ENCODE results near the gene SIGLEC15.

Gene SIGLEC15

DNA sequence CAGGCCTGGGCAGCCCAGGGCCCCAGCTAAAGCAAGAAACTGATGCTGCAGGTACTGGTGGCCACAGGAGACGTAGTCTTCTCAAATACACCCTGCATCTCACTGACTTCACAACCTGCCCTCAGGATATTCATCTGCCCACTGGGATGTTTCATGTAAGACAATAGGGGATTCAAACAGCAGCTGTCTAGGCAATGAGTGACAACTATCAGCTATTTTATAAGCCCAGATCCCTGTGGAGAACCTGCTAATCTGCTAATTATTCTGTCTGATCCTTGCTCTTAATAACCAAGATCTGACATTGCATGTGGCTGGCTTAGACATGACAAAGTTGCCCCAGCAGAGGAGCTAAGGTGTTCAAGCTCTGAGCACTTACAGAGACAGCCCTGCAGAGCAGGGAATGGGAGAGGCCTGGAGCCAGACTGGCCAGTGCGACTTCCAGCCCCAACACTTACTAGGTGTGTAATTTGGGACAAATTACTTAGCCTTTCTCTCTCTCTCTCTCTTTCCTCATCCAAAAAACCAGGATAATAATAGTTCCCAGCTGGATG lies 28.6 kb downstream of the SIGLEC15 start:
- TF ChIP-seq, protein P1, sequence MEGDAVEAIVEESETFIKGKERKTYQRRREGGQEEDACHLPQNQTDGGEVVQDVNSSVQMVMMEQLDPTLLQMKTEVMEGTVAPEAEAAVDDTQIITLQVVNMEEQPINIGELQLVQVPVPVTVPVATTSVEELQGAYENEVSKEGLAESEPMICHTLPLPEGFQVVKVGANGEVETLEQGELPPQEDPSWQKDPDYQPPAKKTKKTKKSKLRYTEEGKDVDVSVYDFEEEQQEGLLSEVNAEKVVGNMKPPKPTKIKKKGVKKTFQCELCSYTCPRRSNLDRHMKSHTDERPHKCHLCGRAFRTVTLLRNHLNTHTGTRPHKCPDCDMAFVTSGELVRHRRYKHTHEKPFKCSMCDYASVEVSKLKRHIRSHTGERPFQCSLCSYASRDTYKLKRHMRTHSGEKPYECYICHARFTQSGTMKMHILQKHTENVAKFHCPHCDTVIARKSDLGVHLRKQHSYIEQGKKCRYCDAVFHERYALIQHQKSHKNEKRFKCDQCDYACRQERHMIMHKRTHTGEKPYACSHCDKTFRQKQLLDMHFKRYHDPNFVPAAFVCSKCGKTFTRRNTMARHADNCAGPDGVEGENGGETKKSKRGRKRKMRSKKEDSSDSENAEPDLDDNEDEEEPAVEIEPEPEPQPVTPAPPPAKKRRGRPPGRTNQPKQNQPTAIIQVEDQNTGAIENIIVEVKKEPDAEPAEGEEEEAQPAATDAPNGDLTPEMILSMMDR (conservative IDR thresholded peaks at IDR 0.05; ENCODE audit: control insufficient read depth, insufficient read depth, low read depth, low read length) = no peak
- H3K4me3 ChIP-seq (ENCODE audit: control insufficient read depth, low read depth, low read length) = no peak overlapping the region

DNA sequence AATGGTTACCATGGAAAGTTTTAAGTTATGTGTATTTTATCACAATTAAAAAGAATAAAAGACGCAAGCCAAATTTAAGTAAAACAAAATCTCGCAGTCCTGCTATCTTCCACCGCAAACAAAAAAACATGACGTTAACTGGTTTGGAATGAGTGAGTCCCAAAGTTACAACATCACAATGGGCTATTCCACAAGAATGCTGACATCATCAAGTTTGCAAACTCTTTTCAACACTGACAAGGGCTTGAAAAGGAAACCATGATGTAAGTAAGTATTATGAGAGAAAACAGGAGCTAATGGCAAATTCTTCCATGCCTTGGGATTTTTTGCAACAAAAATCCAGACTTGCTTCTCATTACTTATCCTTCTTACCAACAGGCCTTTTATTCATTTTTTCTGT lies 31.1 kb downstream of the SIGLEC15 start:
- DNase-seq (ENCODE audit: low read depth) = peak; percentile 90
- H3K4me3 ChIP-seq (ENCODE audit: control insufficient read depth, low read depth, low read length) = no peak overlapping the region
- TF ChIP-seq, protein P1 (conservative IDR thresholded peaks at IDR 0.05; ENCODE audit: control insufficient read depth, insufficient read depth, low read depth, low read length) = no peak

More for the DNA sequence above, 28.6 kb downstream of the SIGLEC15 start:
- DNase-seq (ENCODE audit: low read depth) = no peak

DNA sequence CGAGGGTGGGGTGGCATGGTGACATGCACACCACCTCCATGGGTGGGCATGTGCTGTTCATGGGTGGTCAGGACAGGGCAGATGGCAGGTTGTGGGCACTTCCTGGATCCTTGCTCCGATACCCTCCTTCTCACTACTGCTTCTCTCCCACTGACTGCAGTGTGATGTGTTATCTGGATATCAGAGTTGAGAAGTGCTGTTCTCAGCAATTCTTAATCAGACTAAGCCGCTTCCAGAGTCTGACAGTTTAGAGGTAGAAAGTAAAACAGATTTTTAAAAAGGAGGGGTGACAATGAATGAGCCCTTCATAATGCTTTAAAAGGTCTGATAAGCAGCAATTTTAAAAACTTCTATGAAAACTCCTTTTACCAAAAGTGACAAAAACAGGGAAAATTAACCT lies 33.9 kb downstream of the SIGLEC15 start:
- H3K4me3 ChIP-seq (ENCODE audit: control insufficient read depth, low read depth, low read length) = no peak overlapping the region
- DNase-seq (ENCODE audit: low read depth) = no peak
- TF ChIP-seq, protein P1 (conservative IDR thresholded peaks at IDR 0.05; ENCODE audit: control insufficient read depth, insufficient read depth, low read depth, low read length) = no peak

DNA sequence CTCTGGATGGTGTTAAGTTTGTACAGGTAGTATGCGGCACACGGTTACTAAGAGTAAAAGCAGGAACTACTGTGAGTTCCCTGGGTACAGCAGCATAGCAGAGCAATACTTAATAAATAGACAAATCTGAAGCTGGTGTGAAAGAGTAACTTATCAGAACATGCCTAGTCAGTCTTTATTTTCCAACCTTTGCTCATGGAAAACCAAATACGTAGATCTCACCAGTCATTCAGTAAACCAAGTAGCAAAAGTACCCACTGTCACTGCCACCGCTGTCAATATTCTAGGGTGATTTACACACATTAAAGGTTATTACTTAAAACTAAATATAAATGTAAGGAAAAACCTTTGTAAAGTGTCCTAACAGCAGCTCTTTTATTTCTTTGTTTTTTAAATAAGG lies 35.0 kb downstream of the SIGLEC15 start:
- no peak overlapping the region for H3K4me3 ChIP-seq (ENCODE audit: control insufficient read depth, low read depth, low read length)
- no peak for DNase-seq (ENCODE audit: low read depth)
- TF ChIP-seq, protein P1 (conservative IDR thresholded peaks at IDR 0.05; ENCODE audit: control insufficient read depth, insufficient read depth, low read depth, low read length) = no peak

DNA sequence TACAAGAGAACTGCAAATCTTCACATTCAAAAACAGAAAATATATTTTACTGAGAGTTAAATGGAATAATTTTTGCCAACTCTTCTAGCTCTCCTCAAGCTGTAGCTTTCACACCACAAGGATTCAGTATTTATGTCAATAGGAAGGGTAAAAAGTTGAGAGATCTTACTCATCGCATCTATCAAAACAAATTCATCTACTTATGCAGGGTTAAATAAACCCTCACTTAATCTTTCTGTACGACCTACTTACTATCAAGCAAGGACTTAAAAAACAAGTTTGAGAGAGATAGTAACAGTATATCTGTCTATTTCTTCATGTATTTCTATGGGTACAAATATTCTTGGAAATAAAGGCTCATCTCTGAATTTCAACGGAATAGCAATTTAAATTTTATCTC lies 35.5 kb downstream of the SIGLEC15 start:
- DNase-seq (ENCODE audit: low read depth) = no peak
- TF ChIP-seq, protein P1 (conservative IDR thresholded peaks at IDR 0.05; ENCODE audit: control insufficient read depth, insufficient read depth, low read depth, low read length) = no peak
- H3K4me3 ChIP-seq (ENCODE audit: control insufficient read depth, low read depth, low read length) = no peak overlapping the region

DNA sequence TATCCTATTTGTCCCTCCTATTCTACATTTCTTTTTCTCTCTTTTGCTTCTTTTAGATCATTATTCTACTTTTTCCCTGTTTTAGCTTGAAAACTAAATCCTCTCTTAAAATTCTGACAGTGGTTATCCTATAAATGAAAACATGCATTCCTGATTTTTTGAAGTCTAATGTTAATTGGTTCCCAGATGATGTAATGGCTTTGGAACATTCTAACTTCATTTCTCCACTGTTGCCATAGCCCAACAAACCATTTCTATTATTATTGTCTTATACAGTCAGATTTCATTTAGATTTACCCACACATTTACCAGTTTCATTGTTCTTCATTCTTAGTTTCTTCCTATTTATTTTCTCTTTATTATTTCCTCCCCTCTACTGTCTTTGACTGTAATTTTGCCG lies 36.5 kb downstream of the SIGLEC15 start:
- DNase-seq (ENCODE audit: low read depth) = no peak
- TF ChIP-seq, protein P1 (conservative IDR thresholded peaks at IDR 0.05; ENCODE audit: control insufficient read depth, insufficient read depth, low read depth, low read length) = no peak

DNA sequence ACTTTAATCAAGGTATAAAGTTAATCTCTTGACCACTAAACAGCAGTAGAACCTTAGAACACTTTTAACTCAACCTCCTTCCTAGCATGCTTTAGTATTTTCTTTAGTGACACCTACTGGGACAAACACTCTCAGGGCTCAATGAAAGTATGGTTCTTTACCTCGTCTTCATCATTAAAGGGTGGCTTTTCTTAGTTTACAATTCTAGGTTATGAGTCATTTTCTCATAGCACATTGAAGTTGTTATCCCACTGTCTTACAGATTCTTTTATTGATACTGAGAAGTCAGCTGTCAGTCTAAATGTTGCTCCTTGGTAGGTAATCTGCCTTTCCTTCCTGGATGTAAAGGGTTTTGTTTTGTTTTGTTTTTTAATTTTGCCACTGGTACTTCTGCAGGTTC lies 38.0 kb downstream of the SIGLEC15 start:
- no peak overlapping the region for H3K4me3 ChIP-seq (ENCODE audit: control insufficient read depth, low read depth, low read length)
- TF ChIP-seq, protein P1 (conservative IDR thresholded peaks at IDR 0.05; ENCODE audit: control insufficient read depth, insufficient read depth, low read depth, low read length) = no peak
- DNase-seq (ENCODE audit: low read depth) = no peak

More for the DNA sequence above, 36.5 kb downstream of the SIGLEC15 start:
- no peak overlapping the region for H3K4me3 ChIP-seq (ENCODE audit: control insufficient read depth, low read depth, low read length)

All from fibroblast of mammary gland (primary cell).